Occipital lobe (tissue), 2 donors: Measurements from ENCODE around the gene CPLX3. TPM values are rescaled to one million over a fixed set of nuclear protein-coding genes. Genes with fewer than 3 reads are reported as not detected.

ENCODE experiments used
- DNase-seq: peaks from one replicate; lab custom pipeline; 2025; lab: John Stamatoyannopoulos, UW
- total RNA-seq: library from RNA; depleted of rRNA; stranded (reverse); fragments of >200 nt; gene quantifications from one replicate; pipeline ENCODE4 v1.2.3, GENCODE V29; 2014

Gene CPLX3
- total RNA-seq, 1 donor from 2014 or later: 1.6 TPM

GRCh38 chr15:74827614-74828013 lies 1.2 kb downstream of the CPLX3 start:
- no peak for DNase-seq

- DNase-seq: no peak
Observed at GRCh38 chr15:74828835-74829234, 2.4 kb downstream of the CPLX3 start.

- no peak for DNase-seq
Observed at GRCh38 chr15:74829486-74829885, 3.1 kb downstream of the CPLX3 start.

- no peak for DNase-seq
Observed at GRCh38 chr15:74829991-74830390, 3.6 kb downstream of the CPLX3 start.

- DNase-seq: peak; percentile 57
Observed at GRCh38 chr15:74830868-74831267, 4.4 kb downstream of the CPLX3 start.

GRCh38 chr15:74831813-74832495 lies 5.5 kb downstream of the CPLX3 start:
- DNase-seq: no peak

GRCh38 chr15:74832826-74833225 lies 6.4 kb downstream of the CPLX3 start:
- no peak for DNase-seq

- DNase-seq: no peak
Observed at GRCh38 chr15:74833376-74834107, 7.1 kb downstream of the CPLX3 start.

GRCh38 chr15:74835312-74835823 lies 8.9 kb downstream of the CPLX3 start:
- DNase-seq: no peak

GRCh38 chr15:74836846-74837245 lies 10.4 kb downstream of the CPLX3 start:
- no peak for DNase-seq

- no peak for DNase-seq
Observed at GRCh38 chr15:74837482-74838136, 11.2 kb downstream of the CPLX3 start.

- DNase-seq: no peak
Observed at GRCh38 chr15:74838137-74838516, 11.7 kb downstream of the CPLX3 start.

- no peak for DNase-seq
Observed at GRCh38 chr15:74838746-74839525, 12.5 kb downstream of the CPLX3 start.

- no peak for DNase-seq
Observed at GRCh38 chr15:74839526-74840395, 13.3 kb downstream of the CPLX3 start.

GRCh38 chr15:74840851-74841775 lies 14.7 kb downstream of the CPLX3 start:
- no peak for DNase-seq

- DNase-seq: no peak
Observed at GRCh38 chr15:74841891-74842373, 15.5 kb downstream of the CPLX3 start.

GRCh38 chr15:74842581-74843444 lies 16.4 kb downstream of the CPLX3 start, which contains the start of gene ULK3:
Gene ULK3 (minus strand): TSS chr15:74843156. CDS start chr15:74843105, 51 bp downstream.
- DNase-seq: peak; percentile 87

GRCh38 chr15:74843445-74843828 lies 17.0 kb downstream of the CPLX3 start:
- no peak for DNase-seq
